HepG2 (cell line): Measurements from ENCODE around the gene TBCD. TPM values are rescaled to one million over a fixed set of nuclear protein-coding genes. Genes with fewer than 3 reads are reported as not detected.

Experiments used
- AGO2 ChIP-seq: fragments of 200-400 bp; formaldehyde crosslinking; optimal IDR thresholded peaks from 2 replicates; pipeline ENCODE3; 2017; ENCODE audit warnings: mild to moderate bottlenecking, low read depth, low read length, moderate library complexity
- ARNT ChIP-seq: fragments of 450-650 bp; IDR thresholded peaks from 2 replicates; pipeline ENCODE4 v1.6.1; 2017
- CBFB ChIP-seq: sonication (generic); formaldehyde crosslinking; IDR thresholded peaks from 2 replicates; pipeline ENCODE4 v1.4.0; 2020; ENCODE audit warnings: missing genetic modification reagents
- FOXA3 ChIP-seq: IDR thresholded peaks from 2 replicates; pipeline ENCODE4 v1.6.1; 2016; ENCODE audit warnings: missing genetic modification reagents, missing compliant biosample characterization
- GATAD2A ChIP-seq: IDR thresholded peaks from 2 replicates; pipeline ENCODE4 v1.6.1; 2016
- KDM5A ChIP-seq: fragments of 200-600 bp; sonication (generic); IDR thresholded peaks from 2 replicates; pipeline ENCODE4 v1.7.0; 2018; ENCODE audit warnings: antibody characterized with exemption, mild to moderate bottlenecking, low read length, borderline replicate concordance
- MAZ ChIP-seq, 2 experiments: sonication (generic) in 1 of 2; formaldehyde crosslinking in 1 of 2; IDR thresholded peaks; 2 replicates each; pipeline versions ENCODE4 v1.5.0 to v1.6.1; 2012 to 2020; ENCODE audit warnings: low read depth in 2 of 2, mild to moderate bottlenecking in 2 of 2, borderline replicate concordance in 1 of 2, improper control_type of control experiment in 1 of 2, low read length in 1 of 2, missing genetic modification reagents in 1 of 2, moderate library complexity in 1 of 2
- SOX6 ChIP-seq, 2 experiments: fragments of 450-650 bp in 1 of 2; sonication (generic) in 1 of 2; formaldehyde crosslinking in 1 of 2; IDR thresholded peaks; 2 replicates each; pipeline versions ENCODE4 v1.4.0 to v1.6.1; 2017 to 2020; ENCODE audit warnings: antibody characterized with exemption in 1 of 2, mild to moderate bottlenecking in 1 of 2, missing genetic modification reagents in 1 of 2
- SP1 ChIP-seq, 2 experiments: fragments of 450-650 bp in 1 of 2; sonication (generic) in 1 of 2; formaldehyde crosslinking in 1 of 2; IDR thresholded peaks; 2 replicates each; pipeline versions ENCODE4 v1.4.0 to v1.6.1; 2016 to 2020; ENCODE audit warnings: missing genetic modification reagents in 1 of 2
- STAT5B ChIP-seq: sonication (generic); formaldehyde crosslinking; IDR thresholded peaks from 2 replicates; pipeline ENCODE4 v1.4.0; 2020; ENCODE audit warnings: missing genetic modification reagents
- TBX2 ChIP-seq: sonication (generic); formaldehyde crosslinking; IDR thresholded peaks from 2 replicates; pipeline ENCODE4 v1.5.0; 2020; ENCODE audit warnings: missing genetic modification reagents, mild to moderate bottlenecking, borderline replicate concordance
- TP53 ChIP-seq: sonication (generic); formaldehyde crosslinking; conservative IDR thresholded peaks from 2 replicates; pipeline ENCODE4 v1.4.0; 2020; ENCODE audit warnings: missing genetic modification reagents
- ZC3H4 ChIP-seq: sonication (generic); formaldehyde crosslinking; IDR thresholded peaks from 2 replicates; pipeline ENCODE4 v1.4.0; 2020; ENCODE audit warnings: missing genetic modification reagents, borderline replicate concordance
- ZFP36L2 ChIP-seq: sonication (generic); formaldehyde crosslinking; IDR thresholded peaks from 2 replicates; pipeline ENCODE4 v1.4.0; 2020; ENCODE audit warnings: missing genetic modification reagents
- polyA plus RNA-seq, 8 experiments: library from polyadenylated mRNA; depleted of rRNA in 3 of 8; stranded (reverse) in 7 of 8; unstranded in 1 of 8; fragments of >200 nt; fragmentation: Illumina TruSeq in 4 of 8; extraction: Trizol in 4 of 8; gene quantifications; 2 replicates each; pipeline versions ENCODE4 v1.2.1 to v1.2.3, GENCODE V29; 2011 to 2016; ENCODE audit warnings: low read depth in 4 of 8, missing spikeins in 1 of 8, mixed read lengths in 1 of 8; ENCODE audit not compliant: insufficient read depth in 1 of 8
- total RNA-seq, 5 experiments: library from RNA; depleted of rRNA; stranded (reverse); fragments of >200 nt; fragmentation: Illumina TruSeq; extraction: Trizol; gene quantifications; 2 replicates each; pipeline ENCODE4 v1.2.3, GENCODE V29; 2016; ENCODE audit warnings: low read depth in 1 of 5
- TF ChIP-seq, protein P1 (sequence below): sonication (generic); formaldehyde crosslinking; IDR thresholded peaks from 2 replicates; pipeline ENCODE4 v1.4.0; 2020; ENCODE audit warnings: mild to moderate bottlenecking, missing genetic modification reagents
- TF ChIP-seq, protein P2 (sequence below), 2 experiments: sonication (generic) in 1 of 2; formaldehyde crosslinking in 1 of 2; IDR thresholded peaks; 2 replicates each; pipeline versions ENCODE4 v1.5.1 to v1.6.1; 2011 to 2020; ENCODE audit warnings: borderline replicate concordance in 1 of 2, low read depth in 1 of 2, low read length in 1 of 2, mild to moderate bottlenecking in 1 of 2, missing genetic modification reagents in 1 of 2, moderate library complexity in 1 of 2
- TF ChIP-seq, protein P3 (sequence below): sonication (generic); formaldehyde crosslinking; conservative IDR thresholded peaks from 2 replicates; pipeline ENCODE4 v1.5.0; 2020; ENCODE audit warnings: missing genetic modification reagents
- TF ChIP-seq, protein P4 (sequence below): IDR thresholded peaks from 2 replicates; pipeline ENCODE4 v1.6.1; 2016; ENCODE audit warnings: control low read depth
- TF ChIP-seq, protein P5 (sequence below): sonication (generic); formaldehyde crosslinking; IDR thresholded peaks from 2 replicates; pipeline ENCODE4 v1.5.0; 2020; ENCODE audit warnings: mild to moderate bottlenecking, missing genetic modification reagents, moderate library complexity

Gene TBCD
- total and polyA plus RNA-seq, 2 of the 13 experiments (the other 11 are each of a cell fraction or from before 2014, with no cell fraction given), result 33.9 to 54.8 TPM

DNA sequence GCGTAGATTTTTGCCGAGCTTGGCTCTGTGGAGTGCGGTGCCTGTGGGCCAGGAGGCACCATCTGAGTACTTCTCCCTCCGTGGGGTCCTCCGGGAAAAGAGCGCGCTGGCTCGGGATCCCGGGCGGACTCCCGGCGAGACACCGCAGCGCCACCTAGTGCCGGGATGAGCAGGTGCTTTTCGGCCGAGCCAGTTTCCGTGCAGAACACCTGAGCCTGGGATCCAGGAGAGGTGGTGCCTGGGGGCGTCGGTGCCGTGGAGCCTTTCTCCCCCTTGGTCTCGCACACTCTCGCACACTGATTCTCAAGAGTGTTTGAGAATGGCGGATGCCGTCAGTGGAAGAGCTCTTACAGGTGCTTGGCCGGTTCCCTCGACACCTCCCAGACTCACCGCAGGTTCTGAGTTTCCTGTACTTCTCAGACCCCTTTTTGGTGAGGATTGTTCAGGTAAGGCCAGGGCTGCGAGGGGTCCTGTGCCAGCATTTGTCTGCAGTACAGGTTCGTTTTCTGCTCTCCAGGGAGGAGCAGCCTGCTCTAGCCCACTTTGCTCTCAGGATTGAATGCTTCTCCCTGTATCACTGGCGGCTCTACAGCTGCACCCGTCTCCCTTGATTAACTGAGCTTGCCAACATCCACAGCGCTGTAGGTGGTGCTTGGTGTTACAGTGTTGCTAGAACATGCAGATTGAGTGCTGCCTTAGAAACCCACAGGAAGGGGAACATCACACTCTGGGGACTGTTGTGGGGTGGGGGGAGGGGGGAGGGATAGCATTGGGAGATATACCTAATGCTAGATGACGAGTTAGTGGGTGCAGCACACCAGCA is 23.3 kb downstream of the TBCD start (continued):
- TF ChIP-seq, protein P1, sequence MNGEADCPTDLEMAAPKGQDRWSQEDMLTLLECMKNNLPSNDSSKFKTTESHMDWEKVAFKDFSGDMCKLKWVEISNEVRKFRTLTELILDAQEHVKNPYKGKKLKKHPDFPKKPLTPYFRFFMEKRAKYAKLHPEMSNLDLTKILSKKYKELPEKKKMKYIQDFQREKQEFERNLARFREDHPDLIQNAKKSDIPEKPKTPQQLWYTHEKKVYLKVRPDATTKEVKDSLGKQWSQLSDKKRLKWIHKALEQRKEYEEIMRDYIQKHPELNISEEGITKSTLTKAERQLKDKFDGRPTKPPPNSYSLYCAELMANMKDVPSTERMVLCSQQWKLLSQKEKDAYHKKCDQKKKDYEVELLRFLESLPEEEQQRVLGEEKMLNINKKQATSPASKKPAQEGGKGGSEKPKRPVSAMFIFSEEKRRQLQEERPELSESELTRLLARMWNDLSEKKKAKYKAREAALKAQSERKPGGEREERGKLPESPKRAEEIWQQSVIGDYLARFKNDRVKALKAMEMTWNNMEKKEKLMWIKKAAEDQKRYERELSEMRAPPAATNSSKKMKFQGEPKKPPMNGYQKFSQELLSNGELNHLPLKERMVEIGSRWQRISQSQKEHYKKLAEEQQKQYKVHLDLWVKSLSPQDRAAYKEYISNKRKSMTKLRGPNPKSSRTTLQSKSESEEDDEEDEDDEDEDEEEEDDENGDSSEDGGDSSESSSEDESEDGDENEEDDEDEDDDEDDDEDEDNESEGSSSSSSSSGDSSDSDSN, result peak; percentile 56; the same call in 1 of the 2 replicates
- TF ChIP-seq ZC3H4, result no peak
- TF ChIP-seq AGO2, result no peak
- no peak for TF ChIP-seq CBFB (CRISPR knock-in tag)
- TF ChIP-seq TBX2, result peak; percentile 40; the same call in 1 of the 2 replicates
- peak; percentile 17; the same call in 1 of the 2 replicates for TF ChIP-seq GATAD2A (CRISPR knock-in tag)
- no peak for TF ChIP-seq ARNT
- no peak for TF ChIP-seq STAT5B (CRISPR knock-in tag)
- no peak for TF ChIP-seq TP53
- no peak for TF ChIP-seq KDM5A
- no peak for TF ChIP-seq MAZ (IDR thresholded peaks at IDR 0.05; ENCODE audit: borderline replicate concordance, low read depth, low read length)
- TF ChIP-seq MAZ (CRISPR knock-in tag; IDR thresholded peaks at IDR 0.05; ENCODE audit: low read depth), result 0 out of 2 replicates have a peak, but pooled peaks have one; percentile 53
- no peak for TF ChIP-seq FOXA3
- no peak for TF ChIP-seq SOX6 (IDR thresholded peaks at IDR 0.05)
- peak; percentile 41 for TF ChIP-seq SOX6 (CRISPR knock-in tag; IDR thresholded peaks at IDR 0.05)
- TF ChIP-seq, protein P2, sequence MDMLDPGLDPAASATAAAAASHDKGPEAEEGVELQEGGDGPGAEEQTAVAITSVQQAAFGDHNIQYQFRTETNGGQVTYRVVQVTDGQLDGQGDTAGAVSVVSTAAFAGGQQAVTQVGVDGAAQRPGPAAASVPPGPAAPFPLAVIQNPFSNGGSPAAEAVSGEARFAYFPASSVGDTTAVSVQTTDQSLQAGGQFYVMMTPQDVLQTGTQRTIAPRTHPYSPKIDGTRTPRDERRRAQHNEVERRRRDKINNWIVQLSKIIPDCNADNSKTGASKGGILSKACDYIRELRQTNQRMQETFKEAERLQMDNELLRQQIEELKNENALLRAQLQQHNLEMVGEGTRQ (IDR thresholded peaks at IDR 0.05; ENCODE audit: low read depth, low read length), result no peak
- TF ChIP-seq, protein P2 (CRISPR knock-in tag; IDR thresholded peaks at IDR 0.05; ENCODE audit: borderline replicate concordance), result no peak
- TF ChIP-seq ZFP36L2, result no peak
- TF ChIP-seq, protein P3, sequence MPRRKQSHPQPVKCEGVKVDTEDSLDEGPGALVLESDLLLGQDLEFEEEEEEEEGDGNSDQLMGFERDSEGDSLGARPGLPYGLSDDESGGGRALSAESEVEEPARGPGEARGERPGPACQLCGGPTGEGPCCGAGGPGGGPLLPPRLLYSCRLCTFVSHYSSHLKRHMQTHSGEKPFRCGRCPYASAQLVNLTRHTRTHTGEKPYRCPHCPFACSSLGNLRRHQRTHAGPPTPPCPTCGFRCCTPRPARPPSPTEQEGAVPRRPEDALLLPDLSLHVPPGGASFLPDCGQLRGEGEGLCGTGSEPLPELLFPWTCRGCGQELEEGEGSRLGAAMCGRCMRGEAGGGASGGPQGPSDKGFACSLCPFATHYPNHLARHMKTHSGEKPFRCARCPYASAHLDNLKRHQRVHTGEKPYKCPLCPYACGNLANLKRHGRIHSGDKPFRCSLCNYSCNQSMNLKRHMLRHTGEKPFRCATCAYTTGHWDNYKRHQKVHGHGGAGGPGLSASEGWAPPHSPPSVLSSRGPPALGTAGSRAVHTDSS (CRISPR knock-in tag), result no peak
- TF ChIP-seq, protein P4, sequence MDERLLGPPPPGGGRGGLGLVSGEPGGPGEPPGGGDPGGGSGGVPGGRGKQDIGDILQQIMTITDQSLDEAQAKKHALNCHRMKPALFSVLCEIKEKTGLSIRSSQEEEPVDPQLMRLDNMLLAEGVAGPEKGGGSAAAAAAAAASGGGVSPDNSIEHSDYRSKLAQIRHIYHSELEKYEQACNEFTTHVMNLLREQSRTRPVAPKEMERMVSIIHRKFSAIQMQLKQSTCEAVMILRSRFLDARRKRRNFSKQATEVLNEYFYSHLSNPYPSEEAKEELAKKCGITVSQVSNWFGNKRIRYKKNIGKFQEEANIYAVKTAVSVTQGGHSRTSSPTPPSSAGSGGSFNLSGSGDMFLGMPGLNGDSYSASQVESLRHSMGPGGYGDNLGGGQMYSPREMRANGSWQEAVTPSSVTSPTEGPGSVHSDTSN (CRISPR knock-in tag), result no peak
- TF ChIP-seq, protein P5, sequence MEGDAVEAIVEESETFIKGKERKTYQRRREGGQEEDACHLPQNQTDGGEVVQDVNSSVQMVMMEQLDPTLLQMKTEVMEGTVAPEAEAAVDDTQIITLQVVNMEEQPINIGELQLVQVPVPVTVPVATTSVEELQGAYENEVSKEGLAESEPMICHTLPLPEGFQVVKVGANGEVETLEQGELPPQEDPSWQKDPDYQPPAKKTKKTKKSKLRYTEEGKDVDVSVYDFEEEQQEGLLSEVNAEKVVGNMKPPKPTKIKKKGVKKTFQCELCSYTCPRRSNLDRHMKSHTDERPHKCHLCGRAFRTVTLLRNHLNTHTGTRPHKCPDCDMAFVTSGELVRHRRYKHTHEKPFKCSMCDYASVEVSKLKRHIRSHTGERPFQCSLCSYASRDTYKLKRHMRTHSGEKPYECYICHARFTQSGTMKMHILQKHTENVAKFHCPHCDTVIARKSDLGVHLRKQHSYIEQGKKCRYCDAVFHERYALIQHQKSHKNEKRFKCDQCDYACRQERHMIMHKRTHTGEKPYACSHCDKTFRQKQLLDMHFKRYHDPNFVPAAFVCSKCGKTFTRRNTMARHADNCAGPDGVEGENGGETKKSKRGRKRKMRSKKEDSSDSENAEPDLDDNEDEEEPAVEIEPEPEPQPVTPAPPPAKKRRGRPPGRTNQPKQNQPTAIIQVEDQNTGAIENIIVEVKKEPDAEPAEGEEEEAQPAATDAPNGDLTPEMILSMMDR, result peak; percentile 99
- no peak for TF ChIP-seq SP1 (IDR thresholded peaks at IDR 0.05)
- TF ChIP-seq SP1 (CRISPR knock-in tag; IDR thresholded peaks at IDR 0.05), result peak; percentile 26; the same call in 1 of the 2 replicates
